ENCODE data around the gene ERBB4.

DNA sequence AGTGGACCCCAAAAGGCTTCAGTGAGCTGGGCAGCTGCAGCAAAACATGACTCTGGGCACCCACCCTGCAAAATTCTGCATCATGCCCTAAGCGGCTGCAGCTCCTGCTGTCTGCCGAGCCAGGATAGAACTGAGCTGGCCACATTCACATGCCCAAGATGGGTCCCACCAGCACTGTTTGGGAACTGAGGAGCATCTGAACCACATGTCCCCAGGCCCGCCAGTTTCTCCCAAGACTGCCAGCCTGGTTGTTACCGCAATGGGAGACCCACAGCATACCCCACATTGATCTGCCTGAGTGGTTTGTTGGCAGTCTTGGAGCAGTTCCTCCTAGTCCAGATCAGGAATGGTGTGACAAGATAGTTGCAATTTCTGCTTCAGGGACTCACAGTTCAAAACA, 1035.4 kb downstream of the ERBB4 start:
- TF ChIP-seq POLR2A (IDR thresholded peaks at IDR 0.05; ENCODE audit: control extremely low read depth in 1 of 2, low read depth in 2 of 2, low read length in 2 of 2) = no peak
- TF ChIP-seq RAD21 (IDR thresholded peaks at IDR 0.05 in 1 of 2, conservative IDR thresholded peaks at IDR 0.05 in 1 of 2; ENCODE audit: low read depth in 2 of 2, low read length in 2 of 2) = no peak
- TF ChIP-seq, protein P1, sequence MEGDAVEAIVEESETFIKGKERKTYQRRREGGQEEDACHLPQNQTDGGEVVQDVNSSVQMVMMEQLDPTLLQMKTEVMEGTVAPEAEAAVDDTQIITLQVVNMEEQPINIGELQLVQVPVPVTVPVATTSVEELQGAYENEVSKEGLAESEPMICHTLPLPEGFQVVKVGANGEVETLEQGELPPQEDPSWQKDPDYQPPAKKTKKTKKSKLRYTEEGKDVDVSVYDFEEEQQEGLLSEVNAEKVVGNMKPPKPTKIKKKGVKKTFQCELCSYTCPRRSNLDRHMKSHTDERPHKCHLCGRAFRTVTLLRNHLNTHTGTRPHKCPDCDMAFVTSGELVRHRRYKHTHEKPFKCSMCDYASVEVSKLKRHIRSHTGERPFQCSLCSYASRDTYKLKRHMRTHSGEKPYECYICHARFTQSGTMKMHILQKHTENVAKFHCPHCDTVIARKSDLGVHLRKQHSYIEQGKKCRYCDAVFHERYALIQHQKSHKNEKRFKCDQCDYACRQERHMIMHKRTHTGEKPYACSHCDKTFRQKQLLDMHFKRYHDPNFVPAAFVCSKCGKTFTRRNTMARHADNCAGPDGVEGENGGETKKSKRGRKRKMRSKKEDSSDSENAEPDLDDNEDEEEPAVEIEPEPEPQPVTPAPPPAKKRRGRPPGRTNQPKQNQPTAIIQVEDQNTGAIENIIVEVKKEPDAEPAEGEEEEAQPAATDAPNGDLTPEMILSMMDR (IDR thresholded peaks at IDR 0.05; ENCODE audit: control extremely low read depth in 1 of 3, insufficient read depth in 1 of 3, low read depth in 1 of 3, low read length in 3 of 3) = no peak
- TF ChIP-seq GABPA (IDR thresholded peaks at IDR 0.05; ENCODE audit: borderline replicate concordance, insufficient read depth, low read length) = no peak
- no peak for TF ChIP-seq CREB1 (IDR thresholded peaks at IDR 0.05)
- no peak for TF ChIP-seq GTF2F1 (IDR thresholded peaks at IDR 0.05; ENCODE audit: borderline replicate concordance, low read depth, low read length)
- no peak for TF ChIP-seq BRCA1 (IDR thresholded peaks at IDR 0.05; ENCODE audit: low read depth, low read length)
- no peak for TF ChIP-seq SP1 (IDR thresholded peaks at IDR 0.05; ENCODE audit: low read depth, low read length)
- TF ChIP-seq CEBPB (IDR thresholded peaks at IDR 0.05; ENCODE audit: low read depth, low read length) = no peak
- no peak for TF ChIP-seq KDM4A (IDR thresholded peaks at IDR 0.05; ENCODE audit: low read depth, low read length, severe bottlenecking)
- no peak for TF ChIP-seq CHD1 (IDR thresholded peaks at IDR 0.05; ENCODE audit: low read depth, low read length)
- TF ChIP-seq SIX5 (IDR thresholded peaks at IDR 0.05; ENCODE audit: low read depth, low read length) = no peak
- no peak for TF ChIP-seq POLR2AphosphoS5 (IDR thresholded peaks at IDR 0.05; ENCODE audit: low read depth, low read length)
